ENCODE measurements around the gene RTL1.

RTL1 gene

DNA sequence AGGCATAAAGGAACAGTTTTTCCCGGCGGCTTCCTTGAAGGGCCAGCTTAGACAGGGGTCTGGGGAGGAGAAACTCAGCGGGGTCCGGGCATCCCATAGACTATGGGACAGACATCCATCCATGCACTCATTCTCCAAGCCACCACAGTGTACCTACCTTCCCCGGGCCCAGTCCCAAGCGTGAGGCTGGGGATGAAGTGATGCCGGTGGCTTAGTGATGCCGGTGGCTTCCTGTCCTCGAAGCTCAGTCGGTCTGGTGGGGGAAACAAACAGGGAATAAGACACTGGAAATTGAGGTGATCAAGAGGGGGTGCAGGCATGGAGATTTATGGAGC is 421 bp downstream of the RTL1 start:
- TF ChIP-seq CREB1 (IDR thresholded peaks at IDR 0.05; ENCODE audit: low read depth) (no peak), FOXM1 (IDR thresholded peaks at IDR 0.05; ENCODE audit: borderline replicate concordance, low read depth) (no peak), ZBTB7A (IDR thresholded peaks at IDR 0.05; ENCODE audit: low read depth) (no peak), MAX (IDR thresholded peaks at IDR 0.05) (no peak), EP300 (IDR thresholded peaks at IDR 0.05; ENCODE audit: borderline replicate concordance) (no peak), RAD21 (IDR thresholded peaks at IDR 0.05; ENCODE audit: low read depth) (no peak), YY1 (IDR thresholded peaks at IDR 0.05; ENCODE audit: low read depth) (no peak), TCF12 (IDR thresholded peaks at IDR 0.05; ENCODE audit: low read depth) (no peak), CEBPB (IDR thresholded peaks at IDR 0.05) (no peak), TAF1 (IDR thresholded peaks at IDR 0.05; ENCODE audit: low read depth) (no peak)
- TF ChIP-seq, protein P1, sequence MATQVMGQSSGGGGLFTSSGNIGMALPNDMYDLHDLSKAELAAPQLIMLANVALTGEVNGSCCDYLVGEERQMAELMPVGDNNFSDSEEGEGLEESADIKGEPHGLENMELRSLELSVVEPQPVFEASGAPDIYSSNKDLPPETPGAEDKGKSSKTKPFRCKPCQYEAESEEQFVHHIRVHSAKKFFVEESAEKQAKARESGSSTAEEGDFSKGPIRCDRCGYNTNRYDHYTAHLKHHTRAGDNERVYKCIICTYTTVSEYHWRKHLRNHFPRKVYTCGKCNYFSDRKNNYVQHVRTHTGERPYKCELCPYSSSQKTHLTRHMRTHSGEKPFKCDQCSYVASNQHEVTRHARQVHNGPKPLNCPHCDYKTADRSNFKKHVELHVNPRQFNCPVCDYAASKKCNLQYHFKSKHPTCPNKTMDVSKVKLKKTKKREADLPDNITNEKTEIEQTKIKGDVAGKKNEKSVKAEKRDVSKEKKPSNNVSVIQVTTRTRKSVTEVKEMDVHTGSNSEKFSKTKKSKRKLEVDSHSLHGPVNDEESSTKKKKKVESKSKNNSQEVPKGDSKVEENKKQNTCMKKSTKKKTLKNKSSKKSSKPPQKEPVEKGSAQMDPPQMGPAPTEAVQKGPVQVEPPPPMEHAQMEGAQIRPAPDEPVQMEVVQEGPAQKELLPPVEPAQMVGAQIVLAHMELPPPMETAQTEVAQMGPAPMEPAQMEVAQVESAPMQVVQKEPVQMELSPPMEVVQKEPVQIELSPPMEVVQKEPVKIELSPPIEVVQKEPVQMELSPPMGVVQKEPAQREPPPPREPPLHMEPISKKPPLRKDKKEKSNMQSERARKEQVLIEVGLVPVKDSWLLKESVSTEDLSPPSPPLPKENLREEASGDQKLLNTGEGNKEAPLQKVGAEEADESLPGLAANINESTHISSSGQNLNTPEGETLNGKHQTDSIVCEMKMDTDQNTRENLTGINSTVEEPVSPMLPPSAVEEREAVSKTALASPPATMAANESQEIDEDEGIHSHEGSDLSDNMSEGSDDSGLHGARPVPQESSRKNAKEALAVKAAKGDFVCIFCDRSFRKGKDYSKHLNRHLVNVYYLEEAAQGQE (IDR thresholded peaks at IDR 0.05; ENCODE audit: low read depth): no peak
- TF ChIP-seq, protein P2, sequence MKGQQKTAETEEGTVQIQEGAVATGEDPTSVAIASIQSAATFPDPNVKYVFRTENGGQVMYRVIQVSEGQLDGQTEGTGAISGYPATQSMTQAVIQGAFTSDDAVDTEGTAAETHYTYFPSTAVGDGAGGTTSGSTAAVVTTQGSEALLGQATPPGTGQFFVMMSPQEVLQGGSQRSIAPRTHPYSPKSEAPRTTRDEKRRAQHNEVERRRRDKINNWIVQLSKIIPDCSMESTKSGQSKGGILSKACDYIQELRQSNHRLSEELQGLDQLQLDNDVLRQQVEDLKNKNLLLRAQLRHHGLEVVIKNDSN (IDR thresholded peaks at IDR 0.05): no peak

GRCh38 chr14:100902295-100903133 is 1.0 kb downstream of the RTL1 start:
- 0 out of 2 replicates have a peak, but pooled peaks have one; percentile 12 for TF ChIP-seq RAD21 (IDR thresholded peaks at IDR 0.05; ENCODE audit: low read depth)
- TF ChIP-seq TAF1 (IDR thresholded peaks at IDR 0.05; ENCODE audit: low read depth): no peak

DNA sequence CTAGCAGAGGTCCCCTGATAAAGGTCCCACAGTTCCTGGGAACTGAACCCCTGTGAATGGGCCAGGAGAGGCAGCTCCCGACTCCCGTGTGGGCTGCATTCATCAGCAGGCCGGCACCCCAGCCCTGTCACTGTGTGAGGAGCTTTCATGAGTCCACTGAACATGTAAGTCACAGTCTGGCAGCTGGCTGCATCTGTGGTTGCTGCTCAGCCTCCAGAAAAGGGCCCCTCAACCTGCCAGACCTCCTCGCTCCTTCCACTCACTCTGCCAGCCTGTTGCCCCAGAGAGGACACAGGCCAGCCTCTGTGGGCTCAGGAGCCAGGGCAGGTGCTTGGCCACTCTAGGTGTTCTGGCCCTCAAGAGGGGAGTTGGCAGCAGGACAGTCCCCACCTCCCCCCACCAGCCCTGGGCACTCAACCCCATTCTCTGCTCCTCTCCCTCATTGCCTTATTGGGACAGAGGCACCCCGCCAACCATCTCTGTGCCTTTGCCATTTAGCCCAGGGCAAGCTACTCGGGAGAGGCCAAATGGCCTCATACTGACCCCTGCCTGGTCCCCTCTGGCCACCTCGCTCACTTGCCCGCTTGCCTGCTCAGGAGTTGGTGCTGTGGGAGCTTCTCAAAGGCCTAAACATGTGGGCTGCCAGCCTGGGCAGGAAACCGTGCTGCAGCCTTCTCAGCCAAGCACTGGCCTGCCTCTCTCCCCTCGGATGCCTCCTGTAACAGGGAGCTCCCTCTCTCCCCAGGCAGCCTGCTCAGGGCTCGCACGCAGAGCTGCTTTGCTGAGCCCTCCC is 1.9 kb downstream of the RTL1 start:
- no peak for TF ChIP-seq YY1 (IDR thresholded peaks at IDR 0.05; ENCODE audit: low read depth)
- TF ChIP-seq, protein P1 (IDR thresholded peaks at IDR 0.05; ENCODE audit: low read depth): no peak
- TF ChIP-seq CEBPB (IDR thresholded peaks at IDR 0.05): no peak
- TF ChIP-seq EP300 (IDR thresholded peaks at IDR 0.05; ENCODE audit: borderline replicate concordance): no peak
- TF ChIP-seq TAF1 (IDR thresholded peaks at IDR 0.05; ENCODE audit: low read depth): no peak
- no peak for TF ChIP-seq FOXM1 (IDR thresholded peaks at IDR 0.05; ENCODE audit: borderline replicate concordance, low read depth)
- no peak for TF ChIP-seq EGR1 (IDR thresholded peaks at IDR 0.05)
- no peak for TF ChIP-seq RAD21 (IDR thresholded peaks at IDR 0.05; ENCODE audit: low read depth)
- TF ChIP-seq, protein P2 (IDR thresholded peaks at IDR 0.05): no peak
- TF ChIP-seq TEAD4 (IDR thresholded peaks at IDR 0.05): no peak
- TF ChIP-seq TCF12 (IDR thresholded peaks at IDR 0.05; ENCODE audit: low read depth): no peak
- no peak for TF ChIP-seq NFIC (IDR thresholded peaks at IDR 0.05)
- TF ChIP-seq CREB1 (IDR thresholded peaks at IDR 0.05; ENCODE audit: low read depth): no peak
- no peak for TF ChIP-seq ZBTB7A (IDR thresholded peaks at IDR 0.05; ENCODE audit: low read depth)
- TF ChIP-seq MAX (IDR thresholded peaks at IDR 0.05): no peak

GRCh38 chr14:100900837-100901390 is 2.6 kb downstream of the RTL1 start:
- TF ChIP-seq TAF1 (IDR thresholded peaks at IDR 0.05; ENCODE audit: low read depth): no peak
- TF ChIP-seq RAD21 (IDR thresholded peaks at IDR 0.05; ENCODE audit: low read depth): peak; percentile 53

GRCh38 chr14:100899884-100900771 is 3.4 kb downstream of the RTL1 start:
- TF ChIP-seq TAF1 (IDR thresholded peaks at IDR 0.05; ENCODE audit: low read depth) (no peak), TEAD4 (IDR thresholded peaks at IDR 0.05) (no peak)

Data from Ishikawa (cell line).